DND-41 (cell line): Measurements from ENCODE around the gene INHBB.

Experiments used
- ATAC-seq: fragments of 200-7000 bp; cut with Tn5 transposase; 3 replicates; pipeline ENCODE4 v1.9.1; 2021; ENCODE audit warnings: low read depth; ENCODE audit not compliant: insufficient read depth
- DNase-seq: peaks from one replicate; pipeline ENCODE4 v3.0.0-alpha.2; 2020
- H2AFZ ChIP-seq: 2 replicates; pipeline ENCODE4 v1.6.0; 2012; ENCODE audit warnings: low read depth, low read length
- H3K27ac ChIP-seq: 2 replicates; pipeline ENCODE4 v1.5.1; 2012; ENCODE audit warnings: low read length, inconsistent platforms
- H3K27me3 ChIP-seq: fragments of 200-600 bp; sonication (generic); 2 replicates; pipeline ENCODE4 v1.6.0; 2012; ENCODE audit warnings: low read length, mild to moderate bottlenecking, inconsistent platforms; ENCODE audit not compliant: insufficient read depth, poor library complexity
- H3K36me3 ChIP-seq: 2 replicates; pipeline ENCODE4 v1.5.1; 2012; ENCODE audit warnings: low read length, inconsistent platforms; ENCODE audit not compliant: insufficient read depth
- H3K4me1 ChIP-seq: 2 replicates; pipeline ENCODE4 v1.5.1; 2012; ENCODE audit warnings: mild to moderate bottlenecking, low read length; ENCODE audit not compliant: insufficient read depth
- H3K4me2 ChIP-seq: 2 replicates; pipeline ENCODE4 v1.6.0; 2012; ENCODE audit warnings: mild to moderate bottlenecking, moderate library complexity, low read length, inconsistent platforms; ENCODE audit not compliant: insufficient read depth
- H3K4me3 ChIP-seq, 2 experiments: fragments of 200-600 bp in 1 of 2; shearing (Covaris generic) in 1 of 2; 2 replicates each; pipeline ENCODE4 v1.5.1; 2012 to 2016; ENCODE audit warnings: inconsistent platforms in 2 of 2, low read length in 2 of 2, mild to moderate bottlenecking in 2 of 2, low read depth in 1 of 2, moderate library complexity in 1 of 2
- H3K79me2 ChIP-seq: 2 replicates; pipeline ENCODE4 v1.6.0; 2012; ENCODE audit warnings: low read length, inconsistent platforms; ENCODE audit not compliant: insufficient read depth
- H3K9ac ChIP-seq: 2 replicates; pipeline ENCODE4 v1.6.0; 2012; ENCODE audit warnings: low read depth, mild to moderate bottlenecking, inconsistent platforms, low read length, moderate library complexity
- H3K9me3 ChIP-seq: 2 replicates; pipeline ENCODE4 v1.5.1; 2012; ENCODE audit warnings: low read length, moderate library complexity, mild to moderate bottlenecking, inconsistent platforms; ENCODE audit not compliant: insufficient read depth, severe bottlenecking
- H4K20me1 ChIP-seq: 2 replicates; pipeline ENCODE4 v1.6.0; 2012; ENCODE audit warnings: low read length; ENCODE audit not compliant: insufficient read depth
- EZH2 ChIP-seq: IDR thresholded peaks from 3 replicates; pipeline ENCODE4 v1.6.1; 2012; ENCODE audit warnings: borderline replicate concordance, low read depth, mild to moderate bottlenecking, moderate library complexity, low read length, inconsistent platforms; ENCODE audit not compliant: severe bottlenecking
- TF ChIP-seq, protein P1 (sequence below): IDR thresholded peaks from 2 replicates; pipeline ENCODE4 v1.5.1; 2012; ENCODE audit warnings: borderline replicate concordance, low read length, moderate library complexity, mild to moderate bottlenecking; ENCODE audit not compliant: poor library complexity, severe bottlenecking; ENCODE audit errors: extremely low read depth

The INHBB gene

GRCh38 chr2:120344214-120344975, 1.5 kb upstream of the INHBB start:
- no peak overlapping the region for H3K9ac ChIP-seq
- no peaks in the 10 kb centered on the region for H3K4me1 ChIP-seq
- no peaks in the 10 kb centered on the region for H3K9me3 ChIP-seq
- no peak overlapping the region for H2AFZ ChIP-seq
- no peak overlapping the region for H3K4me2 ChIP-seq
- no peaks in the 10 kb centered on the region for H4K20me1 ChIP-seq
- no peak overlapping the region for H3K27ac ChIP-seq
- H3K79me2 ChIP-seq, result no peaks in the 10 kb centered on the region
- ATAC-seq, result no peak
- no peak for DNase-seq
- H3K27me3 ChIP-seq, result no peaks in the 10 kb centered on the region
- no peaks in the 10 kb centered on the region for H3K36me3 ChIP-seq
- TF ChIP-seq, protein P1, sequence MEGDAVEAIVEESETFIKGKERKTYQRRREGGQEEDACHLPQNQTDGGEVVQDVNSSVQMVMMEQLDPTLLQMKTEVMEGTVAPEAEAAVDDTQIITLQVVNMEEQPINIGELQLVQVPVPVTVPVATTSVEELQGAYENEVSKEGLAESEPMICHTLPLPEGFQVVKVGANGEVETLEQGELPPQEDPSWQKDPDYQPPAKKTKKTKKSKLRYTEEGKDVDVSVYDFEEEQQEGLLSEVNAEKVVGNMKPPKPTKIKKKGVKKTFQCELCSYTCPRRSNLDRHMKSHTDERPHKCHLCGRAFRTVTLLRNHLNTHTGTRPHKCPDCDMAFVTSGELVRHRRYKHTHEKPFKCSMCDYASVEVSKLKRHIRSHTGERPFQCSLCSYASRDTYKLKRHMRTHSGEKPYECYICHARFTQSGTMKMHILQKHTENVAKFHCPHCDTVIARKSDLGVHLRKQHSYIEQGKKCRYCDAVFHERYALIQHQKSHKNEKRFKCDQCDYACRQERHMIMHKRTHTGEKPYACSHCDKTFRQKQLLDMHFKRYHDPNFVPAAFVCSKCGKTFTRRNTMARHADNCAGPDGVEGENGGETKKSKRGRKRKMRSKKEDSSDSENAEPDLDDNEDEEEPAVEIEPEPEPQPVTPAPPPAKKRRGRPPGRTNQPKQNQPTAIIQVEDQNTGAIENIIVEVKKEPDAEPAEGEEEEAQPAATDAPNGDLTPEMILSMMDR, result no peak
- TF ChIP-seq EZH2, result no peak
- H3K4me3 ChIP-seq, result no peak overlapping the region

DNA sequence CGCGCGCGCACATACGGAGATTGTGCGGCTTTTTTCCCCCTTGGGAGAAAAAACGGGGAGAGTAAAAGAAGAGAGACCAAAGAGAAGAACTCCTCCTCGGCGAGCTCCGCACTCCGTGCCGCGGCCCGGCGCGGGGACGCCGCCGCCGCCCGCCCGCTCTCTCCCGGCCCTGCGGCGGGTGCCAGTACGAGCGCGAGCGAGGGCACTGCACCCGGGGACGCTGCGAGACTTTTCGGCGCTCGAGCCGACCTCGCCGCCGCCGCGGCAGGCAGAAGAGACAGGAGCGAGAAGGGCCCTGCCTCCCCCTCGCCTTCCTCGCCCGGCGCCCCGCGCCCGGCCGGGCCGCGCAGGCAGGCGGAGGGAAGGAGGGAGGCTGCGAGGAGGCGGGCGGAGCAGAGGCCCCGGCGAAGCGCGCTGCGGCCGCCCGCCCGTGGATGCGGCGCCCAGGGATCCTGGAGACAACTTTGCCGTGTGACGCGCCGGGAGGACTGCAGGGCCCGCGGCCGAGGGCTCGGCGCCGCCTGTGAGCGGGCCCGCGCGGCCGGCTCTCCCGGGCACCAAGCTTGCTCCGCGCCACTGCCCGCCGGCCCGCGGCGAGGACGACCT, 857 bp upstream of the INHBB start:
- no peaks in the 10 kb centered on the region for H3K79me2 ChIP-seq

DNA sequence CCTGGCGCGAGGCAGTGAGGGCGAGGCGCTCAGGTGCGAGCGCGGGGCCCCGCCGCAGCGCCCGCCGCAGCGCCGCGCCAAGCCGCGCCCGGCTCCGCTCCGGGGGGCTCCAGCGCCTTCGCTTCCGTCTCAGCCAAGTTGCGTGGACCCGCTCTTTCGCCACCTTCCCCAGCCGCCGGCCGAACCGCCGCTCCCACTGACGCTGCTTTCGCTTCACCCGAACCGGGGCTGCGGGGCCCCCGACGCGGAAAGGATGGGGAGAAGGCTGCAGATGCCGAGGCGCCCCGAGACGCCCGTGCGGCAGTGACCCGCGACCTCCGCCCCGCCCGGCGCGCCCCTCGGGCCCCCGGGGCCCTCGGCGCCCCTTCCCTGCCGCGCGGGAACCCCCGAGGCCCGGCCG, 328 bp upstream of the INHBB start:
- TF ChIP-seq EZH2, result no peak
- TF ChIP-seq, protein P1, result no peak
- Histone ChIP-seq H3K4me2 (no peak overlapping the region), H3K4me3 (no peak overlapping the region), H3K27ac (no peak overlapping the region), H3K9ac (no peak overlapping the region), H3K4me1 (no peaks in the 10 kb centered on the region), H3K9me3 (no peaks in the 10 kb centered on the region), H3K79me2 (no peaks in the 10 kb centered on the region), H4K20me1 (no peaks in the 10 kb centered on the region), H3K27me3 (no peaks in the 10 kb centered on the region), H3K36me3 (no peaks in the 10 kb centered on the region), H2AFZ (no peak overlapping the region)
- no peak for DNase-seq
- ATAC-seq, result no peak

More for the DNA sequence above, 857 bp upstream of the INHBB start:
- no peaks in the 10 kb centered on the region for H3K36me3 ChIP-seq
- no peak for DNase-seq
- no peak for ATAC-seq
- no peak overlapping the region for H3K4me3 ChIP-seq
- TF ChIP-seq, protein P1, result no peak
- no peak for TF ChIP-seq EZH2
- H3K4me1 ChIP-seq, result no peaks in the 10 kb centered on the region
- no peak overlapping the region for H3K4me2 ChIP-seq
- H3K9me3 ChIP-seq, result no peaks in the 10 kb centered on the region
- no peaks in the 10 kb centered on the region for H3K27me3 ChIP-seq
- H2AFZ ChIP-seq, result no peak overlapping the region
- no peaks in the 10 kb centered on the region for H4K20me1 ChIP-seq
- no peak overlapping the region for H3K27ac ChIP-seq
- no peak overlapping the region for H3K9ac ChIP-seq
